K562 (cell line): Measurements from ENCODE around the gene CEP170. TPM values are rescaled to one million over a fixed set of nuclear protein-coding genes. Genes with fewer than 3 reads are reported as not detected.

Source experiments
- ARID1B ChIP-seq: fragments of 450-650 bp; IDR thresholded peaks from 2 replicates; pipeline ENCODE4 v1.6.1; 2016; ENCODE audit warnings: antibody characterized with exemption, mild to moderate bottlenecking, inconsistent platforms
- CBX1 ChIP-seq: sonication (generic); IDR thresholded peaks from 2 replicates; pipeline ENCODE4 v1.6.1; 2016; ENCODE audit warnings: antibody characterized with exemption, low read depth, mild to moderate bottlenecking
- CBX5 ChIP-seq: IDR thresholded peaks from 2 replicates; pipeline ENCODE4 v1.6.1; 2014; ENCODE audit warnings: low read depth, borderline replicate concordance
- EHMT2 ChIP-seq: fragments of 450-650 bp; IDR thresholded peaks from 2 replicates; pipeline ENCODE4 v1.6.1; 2018; ENCODE audit warnings: antibody characterized with exemption
- ETV5 ChIP-seq: sonication (generic); formaldehyde crosslinking; IDR thresholded peaks from 2 replicates; pipeline ENCODE4 v1.4.0; 2020; ENCODE audit warnings: low read depth, mild to moderate bottlenecking, missing genetic modification reagents
- GATAD2A ChIP-seq: fragments of 450-650 bp; IDR thresholded peaks from 2 replicates; pipeline ENCODE4 v1.6.1; 2017
- GTF2E2 ChIP-seq: fragments of 200-800 bp; sonication (Bioruptor generic); IDR thresholded peaks from 2 replicates; pipeline ENCODE4 v1.6.1; 2016; ENCODE audit warnings: missing genetic modification characterization, missing compliant biosample characterization
- HCFC1 ChIP-seq: IDR thresholded peaks from 2 replicates; pipeline ENCODE4 v1.6.1; 2012; ENCODE audit warnings: low read depth, low read length, improper control_type of control experiment
- HDAC3 ChIP-seq: fragments of 450-650 bp; IDR thresholded peaks from 2 replicates; pipeline ENCODE4 v1.6.1; 2018; ENCODE audit warnings: borderline replicate concordance, mild to moderate bottlenecking, moderate library complexity; ENCODE audit not compliant: partially characterized antibody
- MAFG ChIP-seq: fragments of 450-650 bp; conservative IDR thresholded peaks from 2 replicates; pipeline ENCODE4 v1.6.1; 2016; ENCODE audit warnings: missing genetic modification characterization, missing compliant biosample characterization
- MIER1 ChIP-seq: fragments of 450-650 bp; IDR thresholded peaks from 2 replicates; pipeline ENCODE4 v1.6.1; 2016; ENCODE audit warnings: antibody characterized with exemption, mild to moderate bottlenecking, low read depth
- MLLT1 ChIP-seq, 2 experiments: fragments of 450-650 bp; IDR thresholded peaks; 2 replicates each; pipeline ENCODE4 v1.6.1; 2016
- MYBL2 ChIP-seq, 2 experiments: fragments of 450-650 bp in 1 of 2; sonication (generic) in 1 of 2; formaldehyde crosslinking in 1 of 2; IDR thresholded peaks; 2 replicates each; pipeline versions ENCODE4 v1.6.1 to v1.8.1; 2017 to 2022; ENCODE audit warnings: borderline replicate concordance in 1 of 2, inconsistent platforms in 1 of 2, low read depth in 1 of 2, mild to moderate bottlenecking in 1 of 2, missing genetic modification reagents in 1 of 2, moderate library complexity in 1 of 2
- MYC ChIP-seq, 2 experiments: fragments of 250-450 bp in 1 of 2; sonication (Bioruptor Pico) in 1 of 2; IDR thresholded peaks; 2 replicates each; pipeline versions ENCODE4 v1.5.1 to v1.6.1; 2012 to 2021; ENCODE audit warnings: low read depth in 2 of 2, borderline replicate concordance in 1 of 2, improper control_type of control experiment in 1 of 2, low read length in 1 of 2, mild to moderate bottlenecking in 1 of 2, moderate library complexity in 1 of 2
- NONO ChIP-seq, 2 experiments: fragments of 200-400 bp in 1 of 2; fragments of 450-650 bp in 1 of 2; formaldehyde crosslinking in 1 of 2; IDR thresholded peaks; 2 replicates each; pipeline ENCODE4 v1.6.1; 2017; ENCODE audit warnings: low read depth in 2 of 2, mild to moderate bottlenecking in 2 of 2, moderate library complexity in 2 of 2, low read length in 1 of 2
- PCBP2 ChIP-seq: fragments of 200-400 bp; formaldehyde crosslinking; IDR thresholded peaks from 2 replicates; pipeline ENCODE4 v1.6.1; 2018; ENCODE audit warnings: low read length, low read depth, mild to moderate bottlenecking, moderate library complexity; ENCODE audit not compliant: poor library complexity, severe bottlenecking
- PHB2 ChIP-seq: fragments of 450-650 bp; IDR thresholded peaks from 2 replicates; pipeline ENCODE4 v1.6.1; 2017; ENCODE audit warnings: low read depth
- SNIP1 ChIP-seq: fragments of 450-650 bp; IDR thresholded peaks from 2 replicates; pipeline ENCODE4 v1.7.1; 2017; ENCODE audit warnings: low read depth, mild to moderate bottlenecking
- TEAD4 ChIP-seq, 2 experiments: sonication (generic) in 1 of 2; formaldehyde crosslinking in 1 of 2; IDR thresholded peaks; 2 replicates each; pipeline versions ENCODE4 v1.6.1 to v1.8.0; 2012 to 2022; ENCODE audit warnings: borderline replicate concordance in 1 of 2, inconsistent platforms in 1 of 2, low read length in 1 of 2, mild to moderate bottlenecking in 1 of 2, missing genetic modification reagents in 1 of 2
- TRIM24 ChIP-seq, 2 experiments: fragments of 450-650 bp; IDR thresholded peaks; 2 replicates each; pipeline ENCODE4 v1.6.1; 2016
- XRCC3 ChIP-seq: fragments of 450-650 bp; IDR thresholded peaks from 2 replicates; pipeline ENCODE4 v1.6.1; 2017; ENCODE audit warnings: mild to moderate bottlenecking, moderate library complexity
- ZNF316 ChIP-seq: fragments of 450-650 bp; IDR thresholded peaks from 2 replicates; pipeline ENCODE4 v1.6.1; 2016
- ZNF445 ChIP-seq: fragments of 250-450 bp; sonication (Bioruptor Pico); IDR thresholded peaks from 2 replicates; pipeline ENCODE4 v1.4.0; 2020; ENCODE audit warnings: low read depth, mild to moderate bottlenecking, moderate library complexity
- ZNF644 ChIP-seq: fragments of 200-800 bp; sonication (Bioruptor generic); IDR thresholded peaks from 2 replicates; pipeline ENCODE4 v1.6.1; 2016; ENCODE audit warnings: low read depth, missing genetic modification characterization, missing compliant biosample characterization
- ZNF75A ChIP-seq: fragments of 450-650 bp; formaldehyde crosslinking; IDR thresholded peaks from 2 replicates; pipeline ENCODE4 v1.4.0; 2020; ENCODE audit warnings: mild to moderate bottlenecking
- polyA plus RNA-seq, 8 experiments: library from polyadenylated mRNA; depleted of rRNA in 4 of 8; stranded (reverse) in 5 of 8; unstranded in 3 of 8; fragments of >200 nt; fragmentation: Nextera tagmentation in 2 of 8; fragmentation: Illumina TruSeq in 1 of 8; extraction: Ambion mirVana in 2 of 8; extraction: Trizol in 1 of 8; gene quantifications; 2 replicates each; pipeline versions ENCODE4 v1.2.1 to v1.2.3, GENCODE V29; 2011 to 2014; ENCODE audit warnings: inconsistent platforms in 1 of 8, missing spikeins in 1 of 8
- total RNA-seq, 7 experiments: library from RNA; depleted of rRNA in 6 of 7; stranded (reverse); fragments of >200 nt in 6 of 7; fragmentation: Illumina TruSeq in 2 of 7; extraction: Trizol in 2 of 7; gene quantifications; 2 replicates each; pipeline versions ENCODE4 v1.2.1 to v1.2.3, GENCODE V29; 2011 to 2021; ENCODE audit warnings: low replicate concordance in 1 of 7

Gene CEP170
- total and polyA plus RNA-seq, 9 of the 15 experiments (the other 6 are each of a cell fraction or from before 2014, with no cell fraction given): 22.6 to 110 (median 68.5) TPM

GRCh38 chr1:243230914-243231313 lies 24.2 kb downstream of the CEP170 start (continued):
- TF ChIP-seq TEAD4 (IDR thresholded peaks at IDR 0.05; ENCODE audit: low read length) (peak; percentile 11; the same call in 1 of the 2 replicates), TEAD4 (CRISPR knock-in tag; IDR thresholded peaks at IDR 0.05; ENCODE audit: borderline replicate concordance) (no peak), ZNF445 (CRISPR knock-in tag) (0 out of 2 replicates have a peak, but pooled peaks have one; percentile 46), GATAD2A (no peak), ZNF75A (CRISPR knock-in tag) (peak; percentile 88), ETV5 (CRISPR knock-in tag) (no peak), ARID1B (no peak), CBX5 (peak; percentile 98), EHMT2 (peak; percentile 71), MYC (IDR thresholded peaks at IDR 0.05; ENCODE audit: low read depth, low read length) (no peak), MYC (CRISPR knock-in tag; IDR thresholded peaks at IDR 0.05; ENCODE audit: borderline replicate concordance, low read depth) (no peak), CBX1 (0 out of 2 replicates have a peak, but pooled peaks have one; percentile 46), SNIP1 (peak; percentile 51; the same call in 1 of the 2 replicates), HCFC1 (no peak), ZNF316 (peak; percentile 74), HDAC3 (peak; percentile 27), GTF2E2 (tag) (no peak), PHB2 (no peak), MLLT1 (IDR thresholded peaks at IDR 0.05) (peak; percentile 39 to 72; a peak in 3 of 4 replicates), PCBP2 (no peak), XRCC3 (peak; percentile 94), MAFG (peak; percentile 37; the same call in 1 of the 2 replicates), TRIM24 (IDR thresholded peaks at IDR 0.05) (peak; percentile 93 to 97), ZNF644 (tag) (0 out of 2 replicates have a peak, but pooled peaks have one; percentile 41), MYBL2 (IDR thresholded peaks at IDR 0.05; ENCODE audit: low read depth) (no peak), MYBL2 (CRISPR knock-in tag; IDR thresholded peaks at IDR 0.05; ENCODE audit: borderline replicate concordance) (no peak), MIER1 (peak; percentile 76; the same call in 1 of the 2 replicates), NONO (IDR thresholded peaks at IDR 0.05; ENCODE audit: low read depth in 2 of 2, low read length in 1 of 2) (no peak)
